ENCODE results near the gene WDPCP. TPM values are rescaled to one million over a fixed set of nuclear protein-coding genes. Genes with fewer than 3 reads are reported as not detected.

Gene WDPCP
- total and polyA plus RNA-seq, 10 of the 15 experiments (the other 5 are each of a cell fraction or from before 2014, with no cell fraction given) = 2.1 to 7.9 (median 4.6) TPM

- no peaks in the 10 kb centered on the region for H4K20me1 ChIP-seq (ENCODE audit: control insufficient read depth, insufficient read depth)
- TF ChIP-seq IKZF2 (IDR thresholded peaks at IDR 0.05) (no peak), ZNF217 (IDR thresholded peaks at IDR 0.05) (no peak), RCOR1 (conservative IDR thresholded peaks at IDR 0.05; ENCODE audit: low read depth, low read length) (no peak), NBN (IDR thresholded peaks at IDR 0.05) (no peak), PAX5 (IDR thresholded peaks at IDR 0.05; ENCODE audit: borderline replicate concordance, low read depth, low read length) (no peak), FOXM1 (IDR thresholded peaks at IDR 0.05; ENCODE audit: low read depth, low read length) (no peak), HCFC1 (IDR thresholded peaks at IDR 0.05; ENCODE audit: low read length) (no peak), STAT1 (conservative IDR thresholded peaks at IDR 0.05) (no peak), PBX3 (IDR thresholded peaks at IDR 0.05; ENCODE audit: insufficient replicate concordance, low read depth, low read length) (no peak), ESRRA (IDR thresholded peaks at IDR 0.05; ENCODE audit: low read length) (no peak), ZZZ3 (IDR thresholded peaks at IDR 0.05; ENCODE audit: control insufficient read depth, insufficient read length, low read depth) (no peak), POLR2A (IDR thresholded peaks at IDR 0.05; ENCODE audit: low read depth, low read length) (no peak), CREB1 (IDR thresholded peaks at IDR 0.05; ENCODE audit: low read depth) (no peak), ETV6 (conservative IDR thresholded peaks at IDR 0.05 in 1 of 2, IDR thresholded peaks at IDR 0.05 in 1 of 2; ENCODE audit: borderline replicate concordance in 1 of 2, low read depth in 1 of 2) (no peak), RELB (IDR thresholded peaks at IDR 0.05; ENCODE audit: low read depth) (no peak)
- H3K4me1 ChIP-seq (ENCODE audit: control insufficient read depth, insufficient read depth, low read length) = no peaks in the 10 kb centered on the region
- DNase-seq (ENCODE audit: low read depth, low spot score) (no peak), FAIRE-seq (no peak), ATAC-seq (no peak)
- H2AFZ ChIP-seq (ENCODE audit: control insufficient read depth, low read depth, low read length) = no peak overlapping the region
- H3K9me3 ChIP-seq (replicated peaks; ENCODE audit: control insufficient read depth, insufficient read depth, low read length) = peaks cover 7% of the 10 kb centered on the region
- no peak overlapping the region for H3K4me2 ChIP-seq (ENCODE audit: control insufficient read depth, insufficient read depth)
- POLR2A ChIA-PET = no interaction called here
- RAD21 ChIA-PET (ENCODE audit: unreplicated experiment) = no interaction called here
- intact Hi-C loops (cut with micrococcal nuclease; ENCODE audit: unreplicated experiment) = no loop called here
- no peaks in the 10 kb centered on the region for H3K27me3 ChIP-seq (replicated peaks in 1 of 2; ENCODE audit: control insufficient read depth in 2 of 2, insufficient read depth in 2 of 2, low read length in 1 of 2)
- SMC1A ChIA-PET (ENCODE audit: uncharacterized antibody, unreplicated experiment) = no interaction called here
- no peak overlapping the region for H3K27ac ChIP-seq (ENCODE audit: control insufficient read depth, insufficient read depth)
- H3K36me3 ChIP-seq (ENCODE audit: control insufficient read depth in 2 of 2, insufficient read depth in 2 of 2, low read length in 1 of 2) = no peaks in the 10 kb centered on the region
- H3K4me3 ChIP-seq = no peak overlapping the region
- CTCF ChIA-PET = interaction anchor here (1.0 kb wide), 1 partner anchor 12 kb away, joined by 3 read pairs; no protein-coding TSS in a partner anchor
- H3K9ac ChIP-seq (ENCODE audit: control insufficient read depth, insufficient read depth, low read length) = no peak overlapping the region
- no TSS peak for BruUV-seq (replicated peaks)
- H3K79me2 ChIP-seq (ENCODE audit: control insufficient read depth, insufficient read depth, low read length) = no peaks in the 10 kb centered on the region
- in situ Hi-C loops (cut with MboI) = no loop called here
Measured at GRCh38 chr2:63268946-63269345, 319.3 kb downstream of the WDPCP start.
